AG09309 (cell line): Measurements from ENCODE around the gene GRID2.

Experiments used
- DNase-seq: peaks from one replicate; pipeline ENCODE4 v3.0.0-alpha.2; 2010; ENCODE audit warnings: low read depth
- H3K4me3 ChIP-seq: 2 replicates; pipeline ENCODE4 v1.5.1; 2011; ENCODE audit warnings: mild to moderate bottlenecking, low read depth, low read length, moderate library complexity; ENCODE audit not compliant: control insufficient read depth
- TF ChIP-seq, protein P1 (sequence below): IDR thresholded peaks from 2 replicates; pipeline ENCODE4 v1.5.1; 2011; ENCODE audit warnings: mild to moderate bottlenecking, low read depth, low read length, inconsistent platforms; ENCODE audit not compliant: insufficient read depth, control insufficient read depth; ENCODE audit errors: missing control alignments

The GRID2 gene

DNA sequence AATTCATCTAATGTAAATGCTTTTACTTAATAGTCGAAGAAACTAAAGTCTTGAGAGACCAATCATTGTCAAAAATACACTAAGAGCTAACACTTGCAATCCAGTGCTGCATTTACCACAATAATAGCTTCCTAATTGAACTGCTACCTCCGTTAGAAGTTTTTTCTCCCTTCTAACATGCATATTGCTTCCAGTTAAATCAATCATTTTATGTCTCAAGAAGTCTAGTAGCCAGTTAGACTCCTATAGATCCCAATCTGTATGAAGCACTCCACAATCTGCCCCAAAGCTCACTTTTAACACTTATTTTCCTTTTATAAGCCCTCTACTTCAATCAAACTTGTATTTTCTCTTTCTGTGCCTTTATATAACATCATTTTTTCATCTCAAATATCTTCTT lies 41.4 kb upstream of the GRID2 start:
- TF ChIP-seq, protein P1, sequence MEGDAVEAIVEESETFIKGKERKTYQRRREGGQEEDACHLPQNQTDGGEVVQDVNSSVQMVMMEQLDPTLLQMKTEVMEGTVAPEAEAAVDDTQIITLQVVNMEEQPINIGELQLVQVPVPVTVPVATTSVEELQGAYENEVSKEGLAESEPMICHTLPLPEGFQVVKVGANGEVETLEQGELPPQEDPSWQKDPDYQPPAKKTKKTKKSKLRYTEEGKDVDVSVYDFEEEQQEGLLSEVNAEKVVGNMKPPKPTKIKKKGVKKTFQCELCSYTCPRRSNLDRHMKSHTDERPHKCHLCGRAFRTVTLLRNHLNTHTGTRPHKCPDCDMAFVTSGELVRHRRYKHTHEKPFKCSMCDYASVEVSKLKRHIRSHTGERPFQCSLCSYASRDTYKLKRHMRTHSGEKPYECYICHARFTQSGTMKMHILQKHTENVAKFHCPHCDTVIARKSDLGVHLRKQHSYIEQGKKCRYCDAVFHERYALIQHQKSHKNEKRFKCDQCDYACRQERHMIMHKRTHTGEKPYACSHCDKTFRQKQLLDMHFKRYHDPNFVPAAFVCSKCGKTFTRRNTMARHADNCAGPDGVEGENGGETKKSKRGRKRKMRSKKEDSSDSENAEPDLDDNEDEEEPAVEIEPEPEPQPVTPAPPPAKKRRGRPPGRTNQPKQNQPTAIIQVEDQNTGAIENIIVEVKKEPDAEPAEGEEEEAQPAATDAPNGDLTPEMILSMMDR = no peak
- DNase-seq = no peak
- H3K4me3 ChIP-seq = no peak overlapping the region

DNA sequence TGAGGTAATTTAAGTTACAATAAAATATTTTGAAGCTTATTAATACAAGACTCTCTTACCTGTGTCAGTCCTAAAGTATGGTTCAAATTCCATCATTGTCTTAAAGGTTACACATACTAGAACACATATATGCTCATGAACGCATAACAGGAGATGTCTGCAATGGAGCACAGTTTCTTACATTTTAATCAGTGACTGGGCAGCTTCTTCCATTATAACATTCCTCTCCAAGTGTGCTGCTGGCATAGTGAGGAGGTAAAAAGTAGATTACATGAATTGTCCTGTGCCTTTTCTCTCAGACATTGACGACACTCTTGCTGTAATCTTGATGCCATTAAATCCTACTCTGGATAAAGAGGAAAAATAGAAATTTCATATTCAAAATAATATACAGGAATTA lies 40.8 kb upstream of the GRID2 start:
- DNase-seq = no peak
- TF ChIP-seq, protein P1 = no peak
- no peak overlapping the region for H3K4me3 ChIP-seq

DNA sequence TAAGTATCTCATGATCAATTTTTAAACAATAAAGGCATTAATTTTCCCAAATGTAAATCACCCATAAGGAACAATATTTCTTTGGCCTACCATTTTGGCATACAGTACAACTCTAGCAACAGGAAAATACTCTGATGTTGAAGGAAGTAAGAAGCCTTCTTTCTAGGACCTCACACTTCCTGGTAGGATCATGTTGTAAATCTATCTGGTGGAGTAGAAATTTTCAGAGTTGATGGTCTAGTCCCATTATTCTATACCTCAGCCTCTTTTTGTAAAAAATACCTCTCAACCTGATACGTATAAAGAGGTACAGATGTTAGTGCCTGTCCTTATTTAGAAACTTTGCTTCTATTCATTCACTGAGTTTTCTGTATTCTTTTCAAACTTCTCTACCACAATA lies 40.2 kb upstream of the GRID2 start:
- no peak overlapping the region for H3K4me3 ChIP-seq
- DNase-seq = no peak
- TF ChIP-seq, protein P1 = no peak

DNA sequence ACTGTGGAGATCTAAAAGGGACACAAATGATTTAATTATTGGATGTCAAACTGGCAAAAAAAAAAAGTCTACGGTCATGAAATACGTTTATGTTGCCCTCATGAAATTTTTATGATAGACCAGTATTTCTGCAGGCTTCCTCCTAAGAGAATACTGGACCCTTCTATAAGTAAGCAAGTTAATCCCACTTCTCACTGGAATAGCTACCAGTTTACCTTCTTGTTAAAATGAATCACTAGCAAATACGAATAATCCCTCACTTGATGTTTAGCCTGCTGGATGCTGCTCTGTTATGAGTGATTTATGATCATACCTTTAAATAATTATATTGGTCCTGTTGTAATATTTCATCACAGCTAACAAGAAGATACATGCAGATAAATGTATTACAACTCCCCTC lies 39.6 kb upstream of the GRID2 start:
- TF ChIP-seq, protein P1 = no peak
- no peak for DNase-seq
- H3K4me3 ChIP-seq = no peak overlapping the region

DNA sequence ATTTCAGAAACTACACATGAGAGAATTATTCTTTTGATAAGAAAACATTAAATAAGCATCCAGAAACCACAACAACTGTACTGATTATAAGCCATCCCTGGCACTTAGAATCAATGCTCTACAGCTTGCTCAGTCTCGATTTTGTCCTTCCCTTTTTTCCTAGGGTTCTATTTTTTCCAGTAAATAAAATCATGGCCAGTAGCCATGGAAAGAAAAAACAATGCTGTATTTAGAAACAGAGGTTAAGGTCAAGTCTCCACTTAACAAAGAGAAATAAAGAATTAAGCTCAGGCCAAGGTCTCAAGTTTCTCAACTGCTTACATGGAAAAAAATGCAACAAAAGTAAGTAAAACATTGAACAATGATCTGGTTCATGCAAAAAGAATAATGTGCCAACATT lies 38.7 kb upstream of the GRID2 start:
- DNase-seq = no peak
- TF ChIP-seq, protein P1 = no peak
- H3K4me3 ChIP-seq = no peak overlapping the region

DNA sequence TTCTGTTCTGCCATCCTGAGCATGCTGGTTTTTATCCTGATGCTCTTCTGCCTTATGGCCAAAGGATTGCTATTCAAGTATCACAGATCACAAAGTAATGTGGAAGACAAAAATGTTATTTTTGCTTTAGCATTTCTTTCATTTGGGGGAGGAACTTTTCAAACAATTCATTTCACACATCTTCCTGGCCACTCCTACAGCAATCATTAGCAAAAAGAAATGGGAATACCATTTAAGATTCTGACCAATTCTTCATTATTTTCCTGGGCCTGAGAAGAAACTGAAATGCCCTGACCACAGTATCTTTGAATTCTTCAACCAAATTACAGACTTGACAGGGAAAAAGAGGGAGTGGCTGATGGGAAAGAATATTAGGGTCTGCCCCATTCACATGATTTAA lies 38.0 kb upstream of the GRID2 start:
- TF ChIP-seq, protein P1 = no peak
- no peak for DNase-seq
- H3K4me3 ChIP-seq = no peak overlapping the region

DNA sequence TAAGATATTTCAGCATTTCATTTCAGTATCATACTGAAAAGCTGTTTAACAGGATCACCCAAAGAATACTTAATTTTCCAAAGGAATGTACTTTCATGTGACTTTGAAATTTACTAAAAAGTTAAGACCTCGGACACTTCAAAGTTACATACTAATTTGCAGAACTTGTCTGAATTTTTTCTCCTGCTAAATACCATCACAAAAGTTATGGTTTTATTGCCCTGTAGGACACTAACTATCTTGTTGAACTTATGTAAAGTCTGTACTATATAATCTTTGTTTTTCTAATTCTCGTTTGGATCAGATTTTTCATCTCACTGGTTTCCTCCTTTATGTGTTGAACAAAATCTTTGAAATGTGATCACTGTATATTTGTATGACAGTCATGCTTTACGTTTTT lies 37.2 kb upstream of the GRID2 start:
- H3K4me3 ChIP-seq = no peak overlapping the region
- DNase-seq = no peak
- TF ChIP-seq, protein P1 = no peak
